ENCODE measurements around the gene TOR1A.
"Not testable (repeated sequence)": the region's sequence is repeated elsewhere in the genome, so short reads cannot be mapped to it uniquely, and the experiment has no call there.

TOR1A gene

GRCh38 chr9:129798973-129799372, 25.0 kb downstream of the TOR1A start:
- intact Hi-C loops (cut with DNase I), result no loop called here
- DNase-seq, result no peak

GRCh38 chr9:129796029-129796428, 27.9 kb downstream of the TOR1A start:
- intact Hi-C loops (cut with DNase I); DNase-seq: not testable (repeated sequence)

DNA sequence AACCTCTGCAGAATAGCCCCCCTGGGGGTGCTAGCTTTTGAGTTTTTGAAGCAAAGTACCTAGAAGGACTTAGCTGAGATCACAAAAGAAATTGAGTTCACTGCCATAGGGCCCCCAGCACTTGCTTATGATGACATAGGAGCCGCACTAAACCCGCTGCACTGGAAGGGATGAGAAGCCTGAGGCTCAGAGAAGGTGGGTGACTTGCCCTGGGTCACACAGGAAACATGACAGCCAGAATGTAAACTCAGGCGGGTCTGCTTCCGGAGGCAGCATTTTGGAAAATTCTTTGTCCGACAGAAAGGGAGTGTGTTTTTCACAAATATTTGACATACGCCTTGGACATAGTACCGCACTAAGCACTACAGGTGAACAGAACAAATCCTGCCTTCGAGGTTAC, 29.4 kb downstream of the TOR1A start:
- DNase-seq, result no peak
- intact Hi-C loops (cut with DNase I), result no loop called here

DNA sequence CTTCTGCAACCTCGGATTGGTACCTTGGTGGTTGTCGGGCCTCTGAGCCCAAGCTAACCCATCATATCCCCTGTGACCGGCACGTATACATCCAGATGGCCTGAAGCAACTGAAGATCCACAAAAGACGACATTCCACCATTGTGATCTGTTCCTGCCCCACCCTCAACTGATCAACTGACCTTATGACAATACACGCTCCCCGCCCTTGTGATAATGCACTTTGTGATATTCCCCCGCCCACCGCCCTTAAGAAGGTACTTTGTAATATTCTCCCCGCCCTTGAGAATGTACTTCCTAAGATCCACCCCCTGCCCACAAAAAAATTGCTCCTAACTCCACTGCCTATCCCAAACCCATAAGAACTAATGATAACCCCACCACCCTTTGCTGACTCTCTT, 37.5 kb downstream of the TOR1A start:
- DNase-seq, result no peak
- intact Hi-C loops (cut with DNase I), result loop anchor here (10.0 kb wide), 2 partner anchors 142 to 652 kb away; partner anchors contain the start of gene ASB6

DNA sequence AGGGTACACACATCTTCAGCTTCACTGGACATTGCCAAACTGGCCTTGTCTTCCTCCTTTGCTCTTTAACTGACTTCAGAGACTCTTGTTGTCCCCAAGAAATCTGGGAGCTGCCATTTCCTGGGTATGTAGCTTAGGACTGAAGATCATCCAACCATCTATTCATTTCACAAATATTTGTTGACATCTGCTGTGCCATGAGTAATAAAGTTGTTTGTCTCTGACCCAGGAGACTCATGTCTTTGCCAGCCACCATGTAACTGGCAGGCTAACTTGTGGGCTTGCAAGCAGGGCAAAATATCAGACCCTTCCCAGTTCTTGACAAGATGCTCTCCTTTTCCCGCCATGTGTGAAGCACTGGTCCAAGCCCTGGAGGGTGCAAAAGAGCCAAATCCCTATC, 38.1 kb downstream of the TOR1A start:
- DNase-seq, result no peak
- intact Hi-C loops (cut with DNase I), result loop anchor here (10.0 kb wide), 2 partner anchors 141 to 651 kb away; partner anchors contain the start of gene ASB6

- intact Hi-C loops (cut with DNase I), result loop anchor here (5.0 to 10.0 kb wide), 3 partner anchors 48 to 650 kb away; partner anchors contain the start of gene ASB6
- DNase-seq, result not testable (repeated sequence)
These were observed 39.0 kb downstream of the TOR1A start for GRCh38 chr9:129784970-129785369.

- intact Hi-C loops (cut with DNase I), result loop anchor here (5.0 to 10.0 kb wide), 3 partner anchors 46 to 649 kb away; partner anchors contain the start of gene ASB6
- DNase-seq, result peak; percentile 42 to 91 (median 76)
These were observed 40.2 kb downstream of the TOR1A start for GRCh38 chr9:129783516-129784361.

DNA sequence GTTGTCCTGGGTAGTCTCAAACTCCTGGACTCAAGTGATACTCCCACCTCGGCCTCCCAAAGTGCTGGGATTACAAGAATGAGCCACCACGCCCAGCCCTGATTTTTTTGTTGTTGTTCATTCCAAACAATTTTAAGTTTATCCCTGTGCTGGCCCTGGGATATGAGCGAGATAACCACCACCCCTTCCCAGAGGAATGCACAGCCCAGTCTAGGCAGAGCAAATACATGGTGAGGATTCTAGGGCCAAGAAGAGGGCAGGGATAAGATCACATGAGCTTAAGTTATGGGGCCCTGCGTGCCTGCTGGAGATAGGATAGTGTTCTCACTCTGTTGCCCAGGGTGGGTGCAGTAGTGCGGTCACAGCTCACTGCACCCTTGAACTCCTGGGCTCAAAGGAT, 42.0 kb downstream of the TOR1A start:
- intact Hi-C loops (cut with DNase I), result loop anchor here (5.0 to 10.0 kb wide), 3 partner anchors 45 to 647 kb away; partner anchors contain the start of gene ASB6
- DNase-seq, result no peak

DNA sequence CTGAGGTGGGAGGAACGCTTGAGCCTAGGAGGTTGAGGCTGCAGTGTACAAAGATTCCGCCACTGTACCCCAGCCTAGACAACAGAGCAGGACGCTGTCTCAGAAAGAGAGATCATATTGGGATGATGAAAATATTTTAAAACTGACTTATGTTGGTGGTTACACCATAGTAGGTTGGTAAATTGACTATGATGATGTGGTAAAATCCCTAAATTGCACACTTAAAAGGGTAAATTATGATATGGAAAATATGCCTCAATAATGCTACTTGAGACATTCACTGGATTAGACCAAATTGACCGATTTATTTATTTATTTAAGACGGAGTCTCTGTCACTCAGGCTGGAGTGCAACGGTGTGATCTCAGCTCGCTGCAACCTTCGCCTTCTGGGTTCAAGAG, 42.8 kb downstream of the TOR1A start:
- intact Hi-C loops (cut with DNase I), result loop anchor here (5.0 to 10.0 kb wide), 3 partner anchors 44 to 646 kb away; partner anchors contain the start of gene ASB6
- no peak for DNase-seq

DNA sequence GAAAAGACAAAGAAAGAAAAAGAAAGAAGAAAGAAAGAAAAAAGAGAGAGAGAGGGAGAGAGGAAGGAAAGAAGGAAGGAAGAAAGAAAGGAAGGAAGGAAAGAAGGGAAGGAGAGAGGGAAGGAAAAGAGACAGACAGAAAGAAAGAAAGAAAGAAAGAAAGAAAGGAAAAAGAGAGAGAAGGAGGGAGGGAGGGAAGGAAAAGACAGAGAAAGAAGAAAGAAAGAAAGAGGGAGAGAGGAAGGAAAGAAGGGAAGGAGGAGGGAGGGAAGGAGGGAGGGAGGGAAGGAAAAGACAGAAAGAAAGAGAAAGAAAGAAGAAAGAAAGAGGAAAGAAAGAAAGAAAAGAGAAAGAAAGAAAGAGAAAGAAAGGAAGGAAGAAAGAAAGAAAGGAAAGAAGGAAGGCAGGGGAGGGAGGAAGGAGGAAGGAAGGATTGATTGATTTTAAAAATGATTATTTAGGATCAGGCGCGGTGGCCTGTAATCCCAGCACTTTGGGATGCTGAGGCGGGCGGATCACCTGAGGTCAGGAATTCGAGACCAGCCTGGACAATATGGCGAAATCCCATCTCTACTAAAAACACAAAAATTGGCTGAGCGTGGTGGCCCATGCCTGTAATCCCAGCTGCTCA, 44.3 kb downstream of the TOR1A start:
- no peak for DNase-seq
- intact Hi-C loops (cut with DNase I), result loop anchor here (5.0 to 10.0 kb wide), 3 partner anchors 42 to 645 kb away; partner anchors contain the start of gene ASB6

DNA sequence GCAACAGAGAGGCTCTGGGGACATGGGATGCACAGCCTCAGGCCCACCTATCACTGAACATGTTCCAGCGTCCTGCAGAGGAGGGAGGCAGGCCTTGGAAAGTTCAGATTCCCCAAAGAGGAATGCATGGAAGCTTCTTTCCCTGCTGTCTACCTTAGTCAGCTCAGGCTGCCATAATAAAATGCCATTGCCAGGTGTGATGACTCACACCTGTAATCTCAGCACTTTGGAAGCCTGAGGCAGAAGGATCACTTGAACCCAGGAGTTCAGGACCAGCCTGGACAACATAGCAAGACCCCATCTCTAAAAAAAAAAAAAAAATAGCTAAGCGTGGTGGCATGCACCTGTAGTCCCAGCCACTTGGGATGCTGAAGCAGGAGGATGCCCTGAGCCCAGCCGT, 45.5 kb downstream of the TOR1A start:
- DNase-seq, result no peak
- intact Hi-C loops (cut with DNase I), result no loop called here

DNA sequence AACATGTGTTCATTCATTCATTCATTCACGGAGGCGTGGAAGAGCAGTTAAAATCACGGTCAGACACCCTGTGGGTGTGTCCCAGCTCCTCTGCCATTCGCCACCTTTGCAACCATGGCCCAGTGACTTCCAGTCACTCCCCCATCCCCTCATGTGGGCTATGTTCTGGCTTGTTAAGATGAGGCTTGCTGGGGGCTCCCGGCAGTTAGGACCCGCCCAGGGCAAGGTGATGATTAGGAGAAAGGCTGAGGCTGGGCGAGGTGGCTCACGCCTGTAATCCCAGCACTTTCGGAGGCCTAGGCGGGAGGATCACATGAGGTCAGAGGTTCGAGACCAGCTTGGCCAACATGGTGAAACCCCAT, 46.2 kb downstream of the TOR1A start:
- intact Hi-C loops (cut with DNase I), result no loop called here
- no peak for DNase-seq

DNA sequence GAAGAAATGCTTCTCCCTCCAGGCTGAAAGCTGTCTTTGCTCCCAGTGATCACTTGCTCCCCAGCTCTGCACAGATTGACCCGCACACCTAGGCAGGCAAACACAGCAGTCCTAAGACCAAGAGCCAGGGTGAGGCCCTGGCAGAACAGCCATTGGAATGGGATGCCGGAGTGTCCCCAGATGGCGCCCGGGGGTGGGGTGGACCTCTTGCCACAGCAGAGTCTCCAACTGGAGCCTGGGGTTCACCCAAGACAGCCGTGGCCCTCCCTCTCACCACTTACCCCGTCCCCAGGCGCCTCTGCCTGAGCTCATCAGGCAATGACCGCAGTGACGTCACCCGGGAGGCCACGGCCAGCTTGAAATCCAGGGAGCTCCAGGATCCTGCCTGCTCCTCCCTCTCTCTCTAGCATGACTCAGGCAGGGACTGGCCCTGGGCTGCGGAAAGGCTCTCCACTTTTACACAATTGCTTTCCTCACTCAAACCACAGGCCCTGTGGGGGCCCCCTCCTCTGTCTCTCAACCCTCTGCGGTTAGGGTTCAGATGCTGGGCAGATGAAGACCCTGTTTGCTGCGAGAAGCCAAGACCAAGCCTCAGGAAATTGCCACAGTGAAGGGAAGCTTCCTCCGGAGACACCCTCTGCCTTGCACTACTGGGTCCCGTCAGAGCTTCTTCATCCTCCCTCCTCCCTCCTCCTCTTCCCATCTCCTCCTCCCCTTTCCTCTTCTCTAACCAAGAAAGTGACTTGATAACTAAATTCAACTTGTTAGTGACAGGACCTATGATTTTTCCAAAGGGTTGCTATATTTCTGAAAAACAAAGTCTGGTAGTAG, 46.8 kb downstream of the TOR1A start:
- DNase-seq, result peak; percentile 37 to 86 (median 66)
- intact Hi-C loops (cut with DNase I), result no loop called here

GRCh38 chr9:129776566-129776937, 47.4 kb downstream of the TOR1A start:
- DNase-seq, result no peak
- intact Hi-C loops (cut with DNase I), result no loop called here

DNA sequence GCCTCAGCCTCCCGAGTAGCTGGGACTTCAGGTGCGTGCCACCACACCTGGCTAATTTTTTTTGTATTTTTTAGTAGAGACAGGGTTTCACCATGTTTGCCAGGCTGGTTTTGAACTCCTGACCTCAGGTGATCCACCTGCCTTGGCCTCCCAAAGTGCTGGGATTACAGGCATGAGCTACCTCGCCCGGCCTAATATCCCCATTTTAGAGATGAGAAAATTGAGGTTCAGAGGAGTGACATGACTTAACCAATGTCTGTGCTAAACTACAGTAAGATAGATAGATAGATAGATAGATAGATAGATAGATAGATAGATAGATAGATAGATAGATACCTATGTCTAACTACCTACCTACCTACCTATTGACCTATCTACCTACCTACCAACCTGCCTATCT, 47.8 kb downstream of the TOR1A start:
- DNase-seq; intact Hi-C loops (cut with DNase I): not testable (repeated sequence)

GRCh38 chr9:129775448-129775798, 48.5 kb downstream of the TOR1A start:
- intact Hi-C loops (cut with DNase I), result no loop called here
- DNase-seq, result no peak

- intact Hi-C loops (cut with DNase I), result no loop called here
- DNase-seq, result no peak
These were observed 49.0 kb downstream of the TOR1A start for GRCh38 chr9:129774791-129775447.

- intact Hi-C loops (cut with DNase I), result no loop called here
These were observed 50.5 kb downstream of the TOR1A start for GRCh38 chr9:129773262-129774048.

More at GRCh38 chr9:129773262-129774048, 50.5 kb downstream of the TOR1A start:
- no peak for DNase-seq

Data from head of caudate nucleus (tissue), 42 donors.